OCI-LY7 (cell line): ENCODE data around the gene RSPH6A. TPM values are rescaled to one million over a fixed set of nuclear protein-coding genes. Genes with fewer than 3 reads are reported as not detected.
A peak's percentile ranks its signal among the peaks of the same experiment; 100 is the strongest.

Experiments used
- BruUV-seq: library from RNA; stranded (reverse); fragments of 400-500 nt; replicated peaks from 2 replicates; lab custom pipeline; 2021; lab: Mats Ljungman, UMichigan
- CTCF ChIA-PET: fragments of 300-600 bp; sonication (Branson Sonifier 250); formaldehyde crosslinking; loops from one replicate; lab custom pipeline; 2022; ENCODE audit warnings: antibody characterized with exemption; ENCODE audit not compliant: unreplicated experiment; lab: Charles Lee
- POLR2A ChIA-PET: fragments of 300-600 bp; sonication (Branson Sonifier 250); formaldehyde crosslinking; loops from one replicate; lab custom pipeline; 2022; ENCODE audit warnings: antibody characterized with exemption; lab: Charles Lee
- DNase-seq: peaks from one replicate; pipeline ENCODE4 v3.0.0-alpha.2; 2015; ENCODE audit warnings: low spot score
- H2AFZ ChIP-seq: fragments of 200-600 bp; sonication (generic), shearing (Covaris generic); 2 replicates; pipeline ENCODE4 v1.6.1; 2014; ENCODE audit warnings: mild to moderate bottlenecking, antibody characterized with exemption, low read length, moderate library complexity
- H3K27ac ChIP-seq: fragments of 200-600 bp; sonication (generic); 2 replicates; pipeline ENCODE4 v1.5.1; 2014; ENCODE audit warnings: mixed run types, low read depth, mild to moderate bottlenecking, moderate library complexity, low read length, inconsistent platforms; ENCODE audit not compliant: poor library complexity, severe bottlenecking
- H3K36me3 ChIP-seq: fragments of 200-600 bp; sonication (generic); 2 replicates; pipeline ENCODE4 v1.6.1; 2014; ENCODE audit warnings: mild to moderate bottlenecking, antibody characterized with exemption, low read length, moderate library complexity, mixed read lengths; ENCODE audit not compliant: insufficient read depth
- H3K4me1 ChIP-seq: fragments of 200-600 bp; sonication (generic); 2 replicates; pipeline ENCODE4 v1.5.1; 2014; ENCODE audit warnings: mild to moderate bottlenecking, low read length; ENCODE audit not compliant: insufficient read depth, poor library complexity, severe bottlenecking
- H3K4me2 ChIP-seq: fragments of 200-600 bp; sonication (generic); 2 replicates; pipeline ENCODE4 v1.6.1; 2014; ENCODE audit warnings: mild to moderate bottlenecking, low read length
- H3K4me3 ChIP-seq: fragments of 200-600 bp; sonication (generic); 2 replicates; pipeline ENCODE4 v1.5.1; 2014; ENCODE audit warnings: mild to moderate bottlenecking, low read depth, low read length; ENCODE audit not compliant: poor library complexity, severe bottlenecking
- H3K79me2 ChIP-seq: fragments of 200-600 bp; sonication (generic); 2 replicates; pipeline ENCODE4 v1.6.1; 2016; ENCODE audit warnings: low read depth, mild to moderate bottlenecking, low read length, moderate library complexity, mixed read lengths; ENCODE audit not compliant: insufficient read depth
- H3K9me2 ChIP-seq: fragments of 200-600 bp; sonication (generic); 2 replicates; pipeline ENCODE4 v1.6.1; 2016; ENCODE audit warnings: mild to moderate bottlenecking, low read length, mixed read lengths; ENCODE audit not compliant: insufficient read depth
- H3K9me3 ChIP-seq: fragments of 200-600 bp; sonication (generic); 2 replicates; pipeline ENCODE4 v1.6.1; 2014; ENCODE audit warnings: mild to moderate bottlenecking, mixed run types, low read length, mixed read lengths
- H4K20me1 ChIP-seq: fragments of 200-600 bp; sonication (generic); 2 replicates; pipeline ENCODE4 v1.6.1; 2014; ENCODE audit warnings: mild to moderate bottlenecking, antibody characterized with exemption, low read length, moderate library complexity, mixed read lengths; ENCODE audit not compliant: insufficient read depth
- EZH2phosphoT487 ChIP-seq: fragments of 200-600 bp; sonication (generic); IDR thresholded peaks from 2 replicates; pipeline ENCODE4 v1.6.1; 2018; ENCODE audit warnings: low read depth, borderline replicate concordance, mild to moderate bottlenecking, mixed run types, antibody characterized with exemption, low read length, moderate library complexity, mixed read lengths
- intact Hi-C: fragments of 100-400 bp; cut with micrococcal nuclease; formaldehyde crosslinking; loops from one replicate; pipeline ENCODE4 v1.10.0; 2022; ENCODE audit not compliant: unreplicated experiment
- total RNA-seq, 2 experiments: library from RNA; depleted of rRNA in 1 of 2; stranded (reverse); fragments of >200 nt in 1 of 2; shearing (Covaris generic) in 1 of 2; gene quantifications; 2 replicates each; pipeline ENCODE4 v1.2.3, GENCODE V29; 2014 to 2022
- TF ChIP-seq, protein P1 (sequence below): fragments of 200-600 bp; sonication (generic); conservative IDR thresholded peaks from 2 replicates; pipeline ENCODE4 v1.5.1; 2014; ENCODE audit warnings: mild to moderate bottlenecking, antibody characterized with exemption, low read length, moderate library complexity, mixed read lengths

The RSPH6A gene
- total RNA-seq, 2 experiments from 2014 or later: 0.16 to 0.72 TPM

DNA sequence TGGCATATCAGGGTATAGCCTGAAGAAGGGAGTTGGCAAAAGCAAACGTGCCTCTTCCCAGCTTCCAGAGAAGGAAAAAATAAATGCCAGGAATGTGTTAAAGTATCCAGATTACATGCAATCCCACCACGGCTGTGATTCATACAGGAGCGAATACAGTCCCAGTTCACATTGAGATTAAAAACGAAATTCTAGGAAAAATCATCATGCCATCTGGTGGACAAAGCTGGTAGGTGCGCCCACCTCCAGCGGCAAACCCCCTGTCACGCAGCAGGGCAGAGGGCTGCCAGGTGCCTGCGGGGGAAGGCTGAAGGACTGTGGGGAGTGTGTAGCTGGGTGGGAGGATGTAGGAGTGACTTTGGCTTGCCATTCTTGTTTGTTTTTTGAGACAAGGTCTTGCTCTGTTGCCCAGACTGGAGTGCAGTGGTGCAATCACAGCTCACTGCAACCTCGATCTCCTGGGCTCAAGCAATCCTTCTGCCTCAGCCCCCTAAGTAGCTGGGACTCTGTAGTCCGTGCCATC is 16.1 kb downstream of the RSPH6A start:
- TF ChIP-seq, protein P1, sequence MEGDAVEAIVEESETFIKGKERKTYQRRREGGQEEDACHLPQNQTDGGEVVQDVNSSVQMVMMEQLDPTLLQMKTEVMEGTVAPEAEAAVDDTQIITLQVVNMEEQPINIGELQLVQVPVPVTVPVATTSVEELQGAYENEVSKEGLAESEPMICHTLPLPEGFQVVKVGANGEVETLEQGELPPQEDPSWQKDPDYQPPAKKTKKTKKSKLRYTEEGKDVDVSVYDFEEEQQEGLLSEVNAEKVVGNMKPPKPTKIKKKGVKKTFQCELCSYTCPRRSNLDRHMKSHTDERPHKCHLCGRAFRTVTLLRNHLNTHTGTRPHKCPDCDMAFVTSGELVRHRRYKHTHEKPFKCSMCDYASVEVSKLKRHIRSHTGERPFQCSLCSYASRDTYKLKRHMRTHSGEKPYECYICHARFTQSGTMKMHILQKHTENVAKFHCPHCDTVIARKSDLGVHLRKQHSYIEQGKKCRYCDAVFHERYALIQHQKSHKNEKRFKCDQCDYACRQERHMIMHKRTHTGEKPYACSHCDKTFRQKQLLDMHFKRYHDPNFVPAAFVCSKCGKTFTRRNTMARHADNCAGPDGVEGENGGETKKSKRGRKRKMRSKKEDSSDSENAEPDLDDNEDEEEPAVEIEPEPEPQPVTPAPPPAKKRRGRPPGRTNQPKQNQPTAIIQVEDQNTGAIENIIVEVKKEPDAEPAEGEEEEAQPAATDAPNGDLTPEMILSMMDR: peak; percentile 87
- no peak for TF ChIP-seq EZH2phosphoT487
- ChIA-PET CTCF (interaction anchor here (1.7 kb wide), 1 partner anchor 30 kb away, joined by 5 read pairs; the partner anchor contains the start of gene SIX5), POLR2A (interaction anchor here (0.7 kb wide), 1 partner anchor 25 kb away, joined by 4 read pairs; no protein-coding TSS in a partner anchor)
- Histone ChIP-seq H3K4me3 (no peak overlapping the region), H3K9me3 (no peaks in the 10 kb centered on the region), H3K4me1 (peaks cover 11% of the 10 kb centered on the region), H3K79me2 (no peaks in the 10 kb centered on the region), H3K4me2 (peak overlapping the region; percentile 40), H3K36me3 (no peaks in the 10 kb centered on the region), H3K27ac (no peak overlapping the region), H4K20me1 (no peaks in the 10 kb centered on the region), H3K9me2 (no peaks in the 10 kb centered on the region), H2AFZ (no peak overlapping the region)
- BruUV-seq: no TSS peak
- intact Hi-C loops: loop anchor here (1.0 kb wide), 1 partner anchor 29 kb away; no protein-coding TSS in a partner anchor
- peak; percentile 70 for DNase-seq

DNA sequence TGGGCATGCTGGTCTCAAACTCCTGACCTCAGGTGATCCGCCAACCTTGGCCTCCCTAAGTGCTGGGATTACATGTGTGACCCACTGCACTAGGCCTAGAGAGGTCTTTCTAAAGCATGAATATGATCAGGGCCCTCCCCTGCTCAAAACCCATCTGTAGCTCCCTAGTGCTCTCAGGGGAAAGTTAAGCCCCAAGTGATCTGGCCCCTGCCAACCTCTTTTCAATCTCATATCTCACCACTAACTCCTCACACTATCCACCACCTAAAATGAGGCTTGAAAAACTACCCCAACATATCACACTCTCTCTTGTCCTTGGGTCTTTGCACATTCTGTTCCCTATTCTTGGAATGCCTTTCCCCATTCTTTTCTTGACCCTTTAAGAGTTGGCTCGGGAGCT is 20.5 kb downstream of the RSPH6A start:
- TF ChIP-seq, protein P1: no peak
- no peak for TF ChIP-seq EZH2phosphoT487

DNA sequence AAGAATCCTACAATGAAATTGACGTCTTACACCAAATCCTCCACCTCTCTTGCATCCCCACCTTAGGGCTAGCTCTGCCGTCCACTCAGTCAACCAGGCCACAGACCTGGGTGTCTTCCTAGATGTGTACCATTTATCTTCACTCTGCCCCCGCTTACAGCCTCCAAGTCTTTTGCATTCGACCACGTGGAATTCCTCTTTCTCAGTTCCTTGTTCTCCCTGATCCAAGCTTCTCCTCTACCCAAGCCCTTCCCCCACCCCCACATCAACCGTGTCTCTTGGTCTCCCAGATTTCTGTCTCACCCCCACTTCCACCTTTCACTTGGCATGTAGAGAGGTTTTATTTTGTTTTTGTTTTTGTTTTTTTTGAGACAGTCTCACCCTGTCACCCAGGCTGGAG is 21.2 kb downstream of the RSPH6A start:
- peaks cover 25% of the 10 kb centered on the region for H3K4me1 ChIP-seq
- H2AFZ ChIP-seq: no peak overlapping the region
- no peak for TF ChIP-seq EZH2phosphoT487
- TF ChIP-seq, protein P1: no peak
- H3K4me2 ChIP-seq: no peak overlapping the region
- peaks cover 11% of the 10 kb centered on the region; the same call in 1 of the 2 replicates for H3K79me2 ChIP-seq
- no peak overlapping the region for H3K4me3 ChIP-seq
- BruUV-seq: no TSS peak
- 0 out of 2 replicates have a peak, but pooled peaks cover 11% of the 10 kb centered on the region for H4K20me1 ChIP-seq
- H3K36me3 ChIP-seq: peaks cover 14% of the 10 kb centered on the region
- H3K9me3 ChIP-seq: no peaks in the 10 kb centered on the region
- intact Hi-C loops: no loop called here
- POLR2A ChIA-PET: no interaction called here
- CTCF ChIA-PET: no interaction called here
- no peak for DNase-seq
- no peak overlapping the region for H3K27ac ChIP-seq
- H3K9me2 ChIP-seq: no peaks in the 10 kb centered on the region

More for the DNA sequence above, 20.5 kb downstream of the RSPH6A start:
- DNase-seq: no peak
- Histone ChIP-seq H4K20me1 (0 out of 2 replicates have a peak, but pooled peaks cover 11% of the 10 kb centered on the region), H3K36me3 (peaks cover 6% of the 10 kb centered on the region; the same call in 1 of the 2 replicates), H2AFZ (no peak overlapping the region), H3K9me2 (no peaks in the 10 kb centered on the region), H3K4me2 (no peak overlapping the region), H3K79me2 (peaks cover 11% of the 10 kb centered on the region; the same call in 1 of the 2 replicates), H3K27ac (no peak overlapping the region), H3K4me3 (no peak overlapping the region), H3K9me3 (no peaks in the 10 kb centered on the region), H3K4me1 (peaks cover 28% of the 10 kb centered on the region)
- no TSS peak for BruUV-seq
- intact Hi-C loops: no loop called here
- ChIA-PET POLR2A (interaction anchor here (0.9 kb wide), 1 partner anchor 133 kb away, joined by 3 read pairs; no protein-coding TSS in a partner anchor), CTCF (no interaction called here)
